ENCODE data around the gene RTL5. TPM values are rescaled to one million over a fixed set of nuclear protein-coding genes. Genes with fewer than 3 reads are reported as not detected.

RTL5 gene
- total and polyA plus RNA-seq, 10 of the 15 experiments (the other 5 are each of a cell fraction or from before 2014, with no cell fraction given): under 0.01 to 0.10 (median 0.03) TPM; not detected in 5

DNA sequence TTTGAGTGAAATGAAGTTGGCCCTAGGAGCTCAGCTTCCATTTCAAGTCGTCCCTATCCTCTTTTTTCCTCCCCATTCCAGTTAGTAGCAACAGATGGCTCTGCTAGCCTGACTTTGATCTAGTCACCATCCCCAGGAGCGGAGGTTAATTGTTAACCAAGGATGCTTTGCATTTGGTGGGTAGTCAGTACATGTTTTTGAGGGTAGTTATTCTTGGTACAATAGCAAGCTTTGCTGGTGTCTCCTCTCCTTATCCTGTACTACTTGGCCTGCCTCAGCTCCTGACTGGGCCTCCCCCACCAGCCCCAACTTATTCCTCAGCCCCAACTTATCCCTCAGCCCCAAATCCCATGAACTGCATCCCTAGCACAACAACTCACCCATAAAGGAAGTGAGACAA lies 14.8 kb upstream of the RTL5 start:
- CTCF ChIA-PET: interaction anchor here (1.0 kb wide), 1 partner anchor 20 kb away, joined by 3 read pairs; no protein-coding TSS in a partner anchor
- WGBS (ENCODE audit: insufficient coverage, insufficient replicate concordance, low lambda C conversion rate, missing lambda C conversion rate): 29% methylated on average over 2 of the region's 2 CpGs
- RAD21 ChIA-PET (ENCODE audit: unreplicated experiment): no interaction called here
- ATAC-seq (no peak), DNase-seq (ENCODE audit: low read depth, low spot score) (no peak), FAIRE-seq (no peak)
- SMC1A ChIA-PET (ENCODE audit: uncharacterized antibody, unreplicated experiment): no interaction called here
- no TSS peak for BruUV-seq (replicated peaks)
- H3K79me2 ChIP-seq (ENCODE audit: control insufficient read depth, insufficient read depth, low read length): no peaks in the 10 kb centered on the region
- no peak overlapping the region for H2AFZ ChIP-seq (ENCODE audit: control insufficient read depth, low read depth, low read length)
- no peak overlapping the region for H3K4me3 ChIP-seq
- intact Hi-C loops (cut with micrococcal nuclease; ENCODE audit: unreplicated experiment) (no loop called here), in situ Hi-C loops (cut with MboI) (no loop called here)
- H3K9me3 ChIP-seq (replicated peaks; ENCODE audit: control insufficient read depth, insufficient read depth, low read length): no peaks in the 10 kb centered on the region
- H3K4me1 ChIP-seq (ENCODE audit: control insufficient read depth, insufficient read depth, low read length): peaks cover 7% of the 10 kb centered on the region; the same call in 1 of the 2 replicates
- no peaks in the 10 kb centered on the region for H4K20me1 ChIP-seq (ENCODE audit: control insufficient read depth, insufficient read depth)
- no peak overlapping the region for H3K4me2 ChIP-seq (ENCODE audit: control insufficient read depth, insufficient read depth)
- H3K36me3 ChIP-seq (ENCODE audit: control insufficient read depth in 2 of 2, insufficient read depth in 2 of 2, low read length in 1 of 2): no peaks in the 10 kb centered on the region
- POLR2A ChIA-PET: no interaction called here
- H3K27me3 ChIP-seq (replicated peaks in 1 of 2; ENCODE audit: control insufficient read depth in 2 of 2, insufficient read depth in 2 of 2, low read length in 1 of 2): 0 out of 4 replicates have a peak, but pooled peaks cover 0 to 2% of the 10 kb centered on the region in 2 experiments
- H3K9ac ChIP-seq (ENCODE audit: control insufficient read depth, insufficient read depth, low read length): no peak overlapping the region
- no peak overlapping the region for H3K27ac ChIP-seq (ENCODE audit: control insufficient read depth, insufficient read depth)
- no peak for TF ChIP-seq HCFC1 (IDR thresholded peaks at IDR 0.05; ENCODE audit: low read length)
- TF ChIP-seq CHD2 (IDR thresholded peaks at IDR 0.05; ENCODE audit: borderline replicate concordance, low read depth, low read length): no peak
- TF ChIP-seq RFX5 (IDR thresholded peaks at IDR 0.05; ENCODE audit: low read depth, low read length): no peak
- TF ChIP-seq, protein P1, sequence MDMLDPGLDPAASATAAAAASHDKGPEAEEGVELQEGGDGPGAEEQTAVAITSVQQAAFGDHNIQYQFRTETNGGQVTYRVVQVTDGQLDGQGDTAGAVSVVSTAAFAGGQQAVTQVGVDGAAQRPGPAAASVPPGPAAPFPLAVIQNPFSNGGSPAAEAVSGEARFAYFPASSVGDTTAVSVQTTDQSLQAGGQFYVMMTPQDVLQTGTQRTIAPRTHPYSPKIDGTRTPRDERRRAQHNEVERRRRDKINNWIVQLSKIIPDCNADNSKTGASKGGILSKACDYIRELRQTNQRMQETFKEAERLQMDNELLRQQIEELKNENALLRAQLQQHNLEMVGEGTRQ (IDR thresholded peaks at IDR 0.05; ENCODE audit: borderline replicate concordance, low read depth, low read length): no peak
- TF ChIP-seq EZH2 (IDR thresholded peaks at IDR 0.05; ENCODE audit: borderline replicate concordance, control insufficient read depth, low read depth, low read length): no peak
- TF ChIP-seq SP1 (IDR thresholded peaks at IDR 0.05; ENCODE audit: low read depth, low read length): no peak
- TF ChIP-seq BHLHE40 (IDR thresholded peaks at IDR 0.05; ENCODE audit: borderline replicate concordance in 1 of 2, low read depth in 2 of 2, low read length in 1 of 2): no peak
- TF ChIP-seq MYC (IDR thresholded peaks at IDR 0.05; ENCODE audit: insufficient read depth, insufficient read length, insufficient replicate concordance, low read length, severe bottlenecking): no peak
- TF ChIP-seq, protein P2, sequence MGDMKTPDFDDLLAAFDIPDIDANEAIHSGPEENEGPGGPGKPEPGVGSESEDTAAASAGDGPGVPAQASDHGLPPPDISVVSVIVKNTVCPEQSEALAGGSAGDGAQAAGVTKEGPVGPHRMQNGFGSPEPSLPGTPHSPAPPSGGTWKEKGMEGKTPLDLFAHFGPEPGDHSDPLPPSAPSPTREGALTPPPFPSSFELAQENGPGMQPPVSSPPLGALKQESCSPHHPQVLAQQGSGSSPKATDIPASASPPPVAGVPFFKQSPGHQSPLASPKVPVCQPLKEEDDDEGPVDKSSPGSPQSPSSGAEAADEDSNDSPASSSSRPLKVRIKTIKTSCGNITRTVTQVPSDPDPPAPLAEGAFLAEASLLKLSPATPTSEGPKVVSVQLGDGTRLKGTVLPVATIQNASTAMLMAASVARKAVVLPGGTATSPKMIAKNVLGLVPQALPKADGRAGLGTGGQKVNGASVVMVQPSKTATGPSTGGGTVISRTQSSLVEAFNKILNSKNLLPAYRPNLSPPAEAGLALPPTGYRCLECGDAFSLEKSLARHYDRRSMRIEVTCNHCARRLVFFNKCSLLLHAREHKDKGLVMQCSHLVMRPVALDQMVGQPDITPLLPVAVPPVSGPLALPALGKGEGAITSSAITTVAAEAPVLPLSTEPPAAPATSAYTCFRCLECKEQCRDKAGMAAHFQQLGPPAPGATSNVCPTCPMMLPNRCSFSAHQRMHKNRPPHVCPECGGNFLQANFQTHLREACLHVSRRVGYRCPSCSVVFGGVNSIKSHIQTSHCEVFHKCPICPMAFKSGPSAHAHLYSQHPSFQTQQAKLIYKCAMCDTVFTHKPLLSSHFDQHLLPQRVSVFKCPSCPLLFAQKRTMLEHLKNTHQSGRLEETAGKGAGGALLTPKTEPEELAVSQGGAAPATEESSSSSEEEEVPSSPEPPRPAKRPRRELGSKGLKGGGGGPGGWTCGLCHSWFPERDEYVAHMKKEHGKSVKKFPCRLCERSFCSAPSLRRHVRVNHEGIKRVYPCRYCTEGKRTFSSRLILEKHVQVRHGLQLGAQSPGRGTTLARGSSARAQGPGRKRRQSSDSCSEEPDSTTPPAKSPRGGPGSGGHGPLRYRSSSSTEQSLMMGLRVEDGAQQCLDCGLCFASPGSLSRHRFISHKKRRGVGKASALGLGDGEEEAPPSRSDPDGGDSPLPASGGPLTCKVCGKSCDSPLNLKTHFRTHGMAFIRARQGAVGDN (IDR thresholded peaks at IDR 0.05): no peak
- TF ChIP-seq, protein P3, sequence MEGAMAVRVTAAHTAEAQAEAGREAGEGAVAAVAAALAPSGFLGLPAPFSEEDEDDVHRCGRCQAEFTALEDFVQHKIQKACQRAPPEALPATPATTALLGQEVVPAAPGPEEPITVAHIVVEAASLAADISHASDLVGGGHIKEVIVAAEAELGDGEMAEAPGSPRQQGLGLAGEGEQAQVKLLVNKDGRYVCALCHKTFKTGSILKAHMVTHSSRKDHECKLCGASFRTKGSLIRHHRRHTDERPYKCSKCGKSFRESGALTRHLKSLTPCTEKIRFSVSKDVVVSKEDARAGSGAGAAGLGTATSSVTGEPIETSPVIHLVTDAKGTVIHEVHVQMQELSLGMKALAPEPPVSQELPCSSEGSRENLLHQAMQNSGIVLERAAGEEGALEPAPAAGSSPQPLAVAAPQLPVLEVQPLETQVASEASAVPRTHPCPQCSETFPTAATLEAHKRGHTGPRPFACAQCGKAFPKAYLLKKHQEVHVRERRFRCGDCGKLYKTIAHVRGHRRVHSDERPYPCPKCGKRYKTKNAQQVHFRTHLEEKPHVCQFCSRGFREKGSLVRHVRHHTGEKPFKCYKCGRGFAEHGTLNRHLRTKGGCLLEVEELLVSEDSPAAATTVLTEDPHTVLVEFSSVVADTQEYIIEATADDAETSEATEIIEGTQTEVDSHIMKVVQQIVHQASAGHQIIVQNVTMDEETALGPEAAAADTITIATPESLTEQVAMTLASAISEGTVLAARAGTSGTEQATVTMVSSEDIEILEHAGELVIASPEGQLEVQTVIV (IDR thresholded peaks at IDR 0.05; ENCODE audit: borderline replicate concordance, partially characterized antibody): no peak
- TF ChIP-seq CEBPB (IDR thresholded peaks at IDR 0.05; ENCODE audit: borderline replicate concordance in 1 of 2, low read depth in 2 of 2, low read length in 2 of 2): no peak
- no peak for TF ChIP-seq NFYA (IDR thresholded peaks at IDR 0.05; ENCODE audit: borderline replicate concordance, low read depth, low read length)
- TF ChIP-seq, protein P4, sequence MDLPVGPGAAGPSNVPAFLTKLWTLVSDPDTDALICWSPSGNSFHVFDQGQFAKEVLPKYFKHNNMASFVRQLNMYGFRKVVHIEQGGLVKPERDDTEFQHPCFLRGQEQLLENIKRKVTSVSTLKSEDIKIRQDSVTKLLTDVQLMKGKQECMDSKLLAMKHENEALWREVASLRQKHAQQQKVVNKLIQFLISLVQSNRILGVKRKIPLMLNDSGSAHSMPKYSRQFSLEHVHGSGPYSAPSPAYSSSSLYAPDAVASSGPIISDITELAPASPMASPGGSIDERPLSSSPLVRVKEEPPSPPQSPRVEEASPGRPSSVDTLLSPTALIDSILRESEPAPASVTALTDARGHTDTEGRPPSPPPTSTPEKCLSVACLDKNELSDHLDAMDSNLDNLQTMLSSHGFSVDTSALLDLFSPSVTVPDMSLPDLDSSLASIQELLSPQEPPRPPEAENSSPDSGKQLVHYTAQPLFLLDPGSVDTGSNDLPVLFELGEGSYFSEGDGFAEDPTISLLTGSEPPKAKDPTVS (IDR thresholded peaks at IDR 0.05; ENCODE audit: low read depth, low read length): no peak

All from GM12878 (cell line).